HG02973 (cell line): Measurements from ENCODE around the gene MIDN.

ENCODE experiments used
- ATAC-seq: cut with Tn5 transposase; IDR thresholded peaks from one replicate; pipeline ENCODE4 v1.9.1; 2021; ENCODE audit warnings: moderate library complexity; ENCODE audit not compliant: unreplicated experiment

Gene MIDN

DNA sequence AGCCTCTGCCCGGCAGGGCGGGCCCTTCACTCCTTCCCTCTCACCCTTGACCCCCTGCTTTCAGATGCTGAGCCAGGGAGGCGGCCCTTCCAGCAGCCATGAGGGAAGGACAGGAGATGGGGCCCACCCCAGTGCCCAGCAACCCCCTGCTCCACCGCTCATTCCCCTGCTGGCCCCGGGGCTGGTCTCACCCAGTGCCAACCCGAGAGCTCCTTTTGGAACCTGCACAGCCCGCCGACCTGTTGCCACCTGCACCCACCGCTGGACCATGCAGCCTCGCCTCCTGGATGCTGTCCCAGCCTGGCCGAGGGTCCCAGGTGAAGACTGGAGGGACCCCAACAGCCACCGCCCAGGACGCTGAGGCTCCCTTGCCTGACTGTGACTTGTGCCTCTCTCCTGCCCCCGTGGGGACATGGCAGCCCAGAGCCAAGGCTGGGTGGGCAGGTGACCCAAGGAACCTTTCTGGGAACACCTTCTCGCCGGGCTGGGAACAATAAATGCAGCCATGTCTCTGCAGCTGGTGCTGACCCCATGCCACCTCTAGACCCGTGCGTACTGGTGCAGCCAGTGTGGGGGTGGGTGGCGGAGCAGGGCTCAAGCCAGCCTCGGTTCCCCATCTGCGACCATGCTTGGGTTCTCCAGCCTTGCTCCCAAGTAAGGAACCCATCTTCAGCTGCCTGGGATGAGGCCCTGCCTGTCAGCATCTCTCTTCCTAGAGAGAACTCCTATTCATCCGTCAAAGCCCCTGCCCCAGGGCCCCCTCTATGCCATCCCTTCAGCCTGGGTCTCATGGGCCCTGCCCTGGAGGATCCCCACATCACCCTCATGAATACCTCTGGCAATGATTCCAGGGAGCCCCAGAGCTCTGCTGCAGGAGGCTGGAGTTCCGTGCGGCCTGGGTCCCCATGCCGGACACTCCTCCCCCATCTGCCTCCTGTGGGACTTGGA is 30.6 kb downstream of the MIDN start:
- ATAC-seq: no peak

DNA sequence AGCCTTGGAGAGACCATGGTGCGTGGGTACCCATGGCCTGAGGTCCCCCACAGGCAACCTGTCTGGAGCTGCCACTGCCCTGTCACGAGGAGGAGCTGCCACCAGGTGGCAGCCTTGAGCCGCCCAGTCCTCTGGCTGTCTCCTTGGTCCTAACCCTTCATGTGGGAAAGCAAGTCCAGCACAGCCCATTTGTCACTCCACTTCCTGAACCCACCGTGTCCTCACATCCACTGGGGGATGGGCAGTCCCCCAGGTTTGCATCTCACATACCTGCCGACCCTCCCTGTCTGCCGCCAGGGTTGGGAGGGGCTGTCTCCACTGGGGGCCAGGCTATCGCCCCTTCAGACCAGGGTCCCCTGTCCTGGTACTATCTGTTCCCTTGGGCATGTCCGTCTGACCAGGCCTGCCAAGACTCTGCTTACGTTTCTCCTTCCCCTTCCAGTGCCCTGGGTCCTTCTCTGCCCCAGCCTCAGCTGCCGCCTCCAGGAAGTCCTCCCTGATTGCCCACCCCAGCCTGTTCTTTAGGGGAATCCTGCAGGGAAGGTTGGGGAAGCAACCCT is 31.5 kb downstream of the MIDN start:
- no peak for ATAC-seq

DNA sequence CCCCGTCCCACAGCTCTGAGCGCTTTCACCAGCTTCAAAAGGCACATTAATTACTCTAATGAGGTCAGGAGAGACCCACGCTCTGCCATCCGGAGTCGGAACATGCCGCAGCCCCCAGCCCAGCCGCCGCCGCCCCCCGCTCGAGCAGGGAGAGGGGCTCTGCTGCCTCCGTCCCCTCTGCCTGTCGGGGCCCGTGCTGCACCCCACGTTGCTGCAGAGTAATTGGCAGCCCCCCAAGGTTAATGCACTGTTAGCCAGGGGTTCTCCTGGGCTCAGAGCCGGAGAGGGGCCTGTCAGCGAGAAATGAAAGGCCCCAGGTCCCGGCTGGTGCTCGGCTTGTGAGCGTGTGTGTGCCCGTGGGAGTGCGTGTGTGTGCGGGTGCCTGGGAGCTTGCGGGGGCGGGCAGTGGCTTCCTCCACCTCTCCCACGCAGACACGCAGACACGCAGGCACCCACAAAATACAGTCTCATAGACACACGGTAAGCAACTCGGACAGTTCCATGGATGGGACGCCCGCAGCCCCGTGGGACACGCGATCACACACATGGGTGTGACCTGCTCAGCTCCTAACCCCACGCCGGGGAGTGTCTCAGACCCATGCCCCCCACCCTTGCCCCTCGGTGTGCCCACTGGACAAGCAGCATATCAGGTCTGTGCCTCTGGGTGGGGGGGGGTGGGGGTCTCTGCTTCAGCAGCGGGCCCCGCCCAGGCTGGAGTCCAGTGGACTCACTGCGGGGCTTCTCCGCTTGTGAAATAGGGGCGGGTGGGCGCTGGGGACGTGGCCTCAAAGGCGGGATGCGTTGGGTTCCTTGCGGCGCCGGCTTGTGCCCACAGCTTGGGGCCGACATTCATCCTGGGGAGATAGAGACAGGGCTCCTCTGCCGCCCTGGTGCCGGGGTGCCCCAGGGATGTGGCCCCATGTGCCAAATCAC is 32.5 kb downstream of the MIDN start:
- no peak for ATAC-seq

DNA sequence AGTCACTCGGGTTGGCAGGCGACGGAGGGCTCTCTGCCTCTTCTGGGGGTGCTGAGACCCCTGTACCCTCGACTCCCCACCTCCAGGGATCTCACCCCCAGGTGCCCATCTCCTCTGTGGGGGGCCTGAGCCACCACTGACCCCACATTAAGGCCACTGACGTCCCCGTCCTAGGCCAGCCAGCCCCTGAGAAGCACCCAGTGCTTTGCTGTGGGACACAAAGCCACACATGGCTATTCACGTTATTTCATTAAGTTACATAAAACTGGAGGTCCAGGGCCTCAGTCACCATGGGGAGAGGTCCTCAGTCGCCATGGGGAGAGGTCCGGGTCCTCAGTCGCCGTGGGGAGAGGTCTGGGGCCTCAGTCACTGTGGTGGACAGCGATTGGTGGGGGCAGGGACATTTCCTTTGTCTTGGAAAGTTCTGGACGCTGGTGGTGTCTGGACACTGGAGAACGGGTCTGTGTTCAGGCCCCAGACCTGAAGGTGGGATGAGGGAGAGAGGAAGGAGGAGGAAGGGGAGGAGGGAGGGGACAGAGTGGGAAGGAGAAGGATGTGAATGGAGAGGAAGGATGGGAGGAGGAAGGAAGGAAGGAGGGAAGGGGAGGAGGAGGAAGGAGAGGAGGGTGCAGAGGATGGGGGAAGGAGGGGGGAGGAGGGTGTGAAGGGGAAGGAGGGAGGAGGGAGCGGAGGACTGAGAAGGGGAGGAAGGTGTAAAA is 33.3 kb downstream of the MIDN start:
- no peak for ATAC-seq

DNA sequence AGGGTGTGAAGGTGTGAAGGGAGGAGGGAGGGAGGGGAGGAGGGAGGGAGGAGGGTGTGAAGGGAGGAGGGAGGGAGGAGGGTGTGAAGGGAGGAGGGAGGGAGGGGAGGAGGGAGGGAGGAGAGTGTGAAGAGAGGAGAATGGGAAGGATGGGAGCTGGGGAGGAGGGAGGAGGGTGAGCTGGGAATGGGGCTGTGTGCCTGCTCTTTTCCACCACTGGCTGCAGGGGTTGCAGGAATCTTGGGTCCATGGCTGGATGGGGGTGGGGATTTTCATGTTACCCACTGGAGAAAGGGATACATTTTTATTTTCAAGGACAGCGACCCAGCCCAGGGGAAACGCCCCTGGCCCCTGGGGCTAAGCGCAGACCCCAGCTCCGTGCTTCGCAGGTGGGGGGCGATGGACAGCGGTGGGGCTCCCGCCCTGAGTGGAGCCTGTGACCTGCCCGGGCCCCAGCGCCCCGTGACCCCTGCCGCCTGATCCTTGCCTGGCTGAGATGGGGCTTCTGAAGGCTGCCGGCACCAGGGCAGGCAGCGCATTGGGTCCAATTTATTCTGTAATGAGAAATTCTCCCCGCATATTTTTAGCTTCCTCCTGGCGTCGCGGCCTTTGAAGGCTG is 34.3 kb downstream of the MIDN start:
- no peak for ATAC-seq

DNA sequence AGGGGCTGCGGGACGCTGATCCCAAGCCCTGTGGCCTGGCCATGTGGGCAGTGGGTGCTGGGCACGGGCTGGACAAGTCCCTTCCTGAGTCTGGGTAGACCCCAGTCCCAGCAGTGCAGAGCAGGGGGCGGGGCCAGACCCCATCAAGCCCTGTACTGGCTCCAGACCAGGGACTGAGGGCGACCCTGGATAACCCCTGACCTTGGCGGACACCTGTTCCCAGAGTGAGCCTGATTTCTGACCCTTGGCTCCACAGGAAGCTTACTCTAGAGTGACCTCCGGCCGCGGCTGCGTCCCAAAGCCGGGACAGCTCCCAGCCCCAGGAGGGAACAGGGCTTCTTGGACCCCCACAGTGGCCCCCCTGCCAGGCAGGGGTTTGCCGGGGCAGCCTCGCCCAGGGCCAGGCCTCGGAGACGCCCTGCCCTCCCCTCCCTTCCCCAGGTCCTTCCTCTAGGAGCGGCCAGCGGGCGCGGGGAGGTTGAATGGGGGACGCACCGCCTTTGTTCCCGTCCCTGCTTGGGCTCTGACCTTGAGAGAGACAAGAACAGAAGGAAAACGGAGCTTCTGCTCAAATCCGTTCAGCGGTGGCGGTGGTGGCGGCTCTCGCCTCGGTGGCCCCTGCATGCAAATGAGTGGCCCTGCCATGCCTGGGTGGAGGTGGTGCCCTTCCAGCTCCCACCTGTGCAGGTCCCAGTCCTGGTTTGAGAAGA is 35.0 kb downstream of the MIDN start:
- ATAC-seq: no peak

DNA sequence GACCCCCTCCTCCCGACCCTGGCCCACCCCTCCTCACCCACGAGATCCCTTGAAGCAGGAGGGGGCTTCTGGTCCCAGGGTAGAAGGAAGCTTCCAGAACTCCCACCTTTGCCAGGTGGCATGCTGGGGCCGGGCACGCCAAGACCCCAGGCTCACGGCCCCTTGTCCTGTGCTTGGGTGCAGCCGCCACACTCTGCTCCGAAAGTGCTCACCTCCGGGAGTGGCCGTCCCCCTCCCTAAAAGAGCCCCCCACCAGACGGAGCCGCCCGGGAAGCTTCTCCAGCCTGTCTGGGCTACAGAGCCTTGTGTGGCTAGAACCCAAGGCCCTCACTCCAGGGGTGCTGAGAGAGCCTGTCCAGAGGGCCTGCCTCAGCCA is 35.5 kb downstream of the MIDN start:
- ATAC-seq: no peak

DNA sequence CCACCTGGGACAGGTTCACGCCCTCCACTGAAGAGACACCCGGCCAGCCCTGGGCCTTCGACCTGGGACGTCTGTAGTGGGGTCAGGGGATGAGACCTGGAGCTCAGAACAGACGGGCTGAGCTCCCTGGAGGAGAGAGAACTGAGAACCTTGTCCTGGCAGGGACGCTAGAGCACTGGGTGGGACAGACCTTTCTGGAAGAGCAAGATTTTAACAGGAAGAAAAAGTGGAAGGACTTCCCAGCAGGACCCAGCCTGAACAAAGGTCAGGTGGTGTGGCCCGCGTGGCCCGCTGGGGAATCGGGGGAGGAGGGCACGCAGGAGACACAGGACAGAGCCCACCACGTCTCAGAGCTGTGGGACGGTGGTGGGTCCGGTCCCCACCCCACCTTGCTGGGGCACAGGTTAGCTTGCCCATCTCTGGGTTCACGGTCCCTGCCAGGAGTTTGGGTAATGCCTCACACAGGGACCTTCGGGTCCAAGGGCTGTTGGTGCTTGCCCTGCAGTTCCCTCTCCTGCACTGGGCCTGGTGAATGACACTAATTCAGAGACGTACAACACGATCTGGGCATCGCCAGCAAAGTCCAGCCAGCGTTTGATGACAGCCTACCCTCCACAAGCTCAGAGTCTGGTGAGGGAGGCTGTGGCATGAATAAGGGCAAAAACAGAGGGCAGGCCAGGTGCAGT is 36.1 kb downstream of the MIDN start:
- ATAC-seq: no peak

DNA sequence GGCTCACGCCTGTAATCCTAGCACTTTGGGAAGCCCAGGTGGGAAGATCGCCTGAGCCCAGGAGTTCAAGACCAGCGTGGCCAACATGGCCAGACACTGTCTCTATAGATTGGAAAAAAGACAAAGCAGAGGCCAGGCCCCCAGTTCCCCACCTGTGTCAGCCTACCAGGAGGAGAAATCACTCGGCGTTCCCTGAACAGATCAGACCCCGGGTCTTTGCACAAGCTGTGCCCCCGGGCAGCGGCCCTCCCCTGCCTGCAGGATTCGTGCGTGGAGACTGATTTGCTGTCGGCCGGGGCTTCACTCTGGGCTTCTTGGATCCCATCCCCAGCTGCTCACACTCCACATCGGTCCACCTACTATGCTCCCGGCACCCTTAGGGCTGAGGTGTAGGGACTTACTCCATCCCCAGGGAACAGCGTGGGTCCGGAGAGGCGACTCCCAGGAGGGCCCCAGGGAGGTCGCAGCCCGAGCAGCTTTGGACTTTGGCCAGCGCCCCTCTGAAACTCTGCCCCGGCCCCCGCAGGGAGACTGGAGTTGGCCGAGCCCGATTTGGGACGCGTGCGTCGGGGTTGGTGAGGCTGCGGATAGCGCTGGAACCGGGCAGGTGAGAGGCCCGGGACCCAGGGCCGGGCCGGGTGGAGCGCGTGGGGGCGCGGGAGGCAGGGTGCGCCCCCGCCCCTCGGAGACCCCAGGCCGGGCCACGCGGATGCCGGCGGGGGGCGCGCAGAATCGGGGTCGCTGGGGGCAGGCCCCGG is 36.8 kb downstream of the MIDN start:
- no peak for ATAC-seq

DNA sequence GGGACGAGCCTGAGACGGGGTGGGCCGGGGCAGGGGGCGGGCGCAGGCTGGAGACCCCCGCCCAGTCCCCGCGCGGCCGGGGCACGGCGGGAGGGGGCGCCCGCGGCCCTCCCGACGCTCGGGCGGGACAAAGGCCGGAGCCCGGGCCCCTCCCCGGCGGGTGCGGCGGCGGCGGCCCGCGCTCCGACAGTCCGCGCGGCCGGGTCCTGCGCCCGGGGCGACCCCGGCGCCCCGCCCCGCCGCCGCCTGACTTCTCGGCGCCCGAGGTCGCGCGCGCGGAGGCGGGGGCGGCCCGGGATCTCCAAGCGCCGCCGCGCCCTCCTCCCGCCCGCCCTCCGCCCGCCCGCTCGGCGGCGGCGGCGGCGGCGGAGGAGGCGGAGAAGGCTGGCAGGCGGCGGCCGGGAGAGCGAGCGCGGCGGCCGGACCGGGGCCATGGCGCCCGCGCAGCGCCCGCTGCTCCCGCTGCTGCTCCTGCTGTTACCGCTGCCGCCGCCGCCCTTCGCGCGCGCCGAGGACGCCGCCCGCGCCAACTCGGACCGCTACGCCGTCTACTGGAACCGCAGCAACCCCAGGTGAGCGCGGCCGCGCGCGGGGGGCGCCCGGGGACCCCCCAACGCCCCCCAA is 37.5 kb downstream of the MIDN start, which contains the start of gene EFNA2:
TSS of gene EFNA2 (plus strand) at position 137 of the 624 bp plus-strand sequence. CDS start at position 433, 296 bp downstream.
- no peak for ATAC-seq

DNA sequence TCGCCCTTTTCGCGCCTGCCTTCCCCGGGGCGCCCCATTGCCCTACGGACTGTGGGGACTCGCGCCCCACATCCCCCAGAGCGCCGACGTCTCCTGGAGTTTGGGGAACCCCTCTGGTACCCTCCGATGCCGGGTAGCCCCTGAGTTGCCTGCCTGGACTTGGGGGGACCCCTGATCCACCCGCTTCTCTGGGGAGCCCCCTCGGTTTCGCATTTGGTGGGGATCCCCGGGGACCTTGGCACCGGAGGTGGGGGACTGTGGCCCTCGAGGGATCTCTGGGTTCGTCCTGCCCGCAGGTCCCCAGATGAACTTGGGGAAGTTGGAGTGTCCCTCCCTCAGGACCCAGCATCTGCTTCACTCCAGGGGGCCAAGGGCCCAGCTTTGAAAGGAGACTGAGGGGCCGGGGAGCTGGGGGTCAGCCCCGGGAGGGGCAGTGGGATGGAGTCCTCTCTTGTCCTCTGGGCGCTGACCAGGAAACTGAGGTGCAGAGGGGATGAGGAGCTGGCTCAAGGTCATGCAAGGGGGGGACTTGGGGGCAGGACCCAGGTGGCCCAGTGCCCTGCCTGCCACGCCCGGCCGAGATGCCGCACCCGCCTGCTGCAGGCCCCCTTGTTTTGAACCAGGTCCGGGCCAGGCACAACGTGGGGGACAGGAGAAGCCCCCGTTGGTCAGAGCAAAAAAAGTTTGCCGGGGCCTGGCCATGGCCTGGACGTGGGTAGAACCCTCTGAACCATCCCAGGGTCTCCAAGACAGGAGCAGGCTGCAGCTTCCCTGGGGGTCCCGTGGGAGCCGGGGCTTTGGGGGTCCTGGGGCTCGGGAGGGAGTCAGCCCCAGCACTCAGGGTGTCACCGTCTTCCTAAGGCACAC is 38.3 kb downstream of the MIDN start:
- ATAC-seq: no peak

DNA sequence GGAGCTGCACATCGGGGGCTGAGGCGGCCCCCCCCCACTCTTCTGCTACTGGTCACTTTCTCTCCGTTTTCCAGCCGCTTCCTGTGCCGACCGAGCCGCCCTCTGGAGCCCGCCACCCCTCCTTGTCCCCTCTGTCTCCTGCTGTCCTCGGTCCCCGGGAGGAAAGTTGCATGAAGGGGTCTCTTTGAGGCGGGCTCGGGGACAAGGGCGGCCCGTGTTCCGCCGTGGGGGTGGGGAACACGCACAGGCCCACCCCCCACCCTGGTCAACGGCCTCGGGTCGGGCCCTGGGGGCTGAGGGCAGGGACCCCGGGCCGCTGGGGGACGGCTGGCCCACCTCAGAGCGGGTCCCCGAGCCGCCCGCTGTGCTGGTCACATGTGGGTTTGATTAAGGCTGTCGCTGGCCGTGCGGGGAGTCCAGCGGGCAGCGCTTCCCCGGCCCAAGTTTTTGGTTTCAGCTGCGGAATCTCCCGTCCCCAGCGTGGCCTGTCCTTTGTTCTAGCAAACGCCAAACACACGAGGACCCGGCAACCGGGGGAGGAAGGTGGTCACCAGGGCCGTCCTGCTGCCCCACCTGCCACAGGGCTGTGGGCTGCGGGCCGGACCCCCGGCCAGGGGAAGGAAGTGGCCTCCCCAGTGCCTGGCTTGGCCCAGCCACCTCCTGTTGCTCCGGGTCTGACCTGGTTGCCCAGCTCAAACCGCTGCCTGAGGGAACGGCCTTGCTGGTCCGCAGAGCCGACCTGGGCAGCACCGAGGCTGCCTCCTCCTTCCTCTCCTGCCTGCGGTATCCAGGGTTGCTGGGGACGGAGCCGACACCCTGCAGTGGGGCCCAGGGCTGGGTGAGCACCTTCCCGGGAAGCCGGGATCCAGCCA is 39.2 kb downstream of the MIDN start:
- no peak for ATAC-seq

DNA sequence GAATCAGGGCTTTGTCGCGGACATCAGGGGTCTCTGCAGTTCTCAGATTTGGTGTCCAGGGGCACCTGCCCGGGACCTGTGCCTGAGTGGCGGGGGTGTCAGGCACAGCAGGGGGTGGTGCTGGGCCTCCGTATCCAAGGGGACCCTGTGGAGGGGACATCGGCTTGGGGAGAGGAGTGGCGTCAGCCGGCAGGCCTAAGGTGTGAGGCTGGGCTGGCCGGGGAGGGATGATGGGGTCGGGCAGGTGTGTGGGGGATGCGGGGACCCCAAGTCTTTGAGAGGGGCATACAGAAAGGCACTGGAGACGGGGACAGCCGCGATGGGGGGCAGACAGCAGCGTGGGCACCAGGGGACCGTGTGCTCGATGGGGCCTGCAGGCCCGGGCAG is 39.8 kb downstream of the MIDN start:
- no peak for ATAC-seq

DNA sequence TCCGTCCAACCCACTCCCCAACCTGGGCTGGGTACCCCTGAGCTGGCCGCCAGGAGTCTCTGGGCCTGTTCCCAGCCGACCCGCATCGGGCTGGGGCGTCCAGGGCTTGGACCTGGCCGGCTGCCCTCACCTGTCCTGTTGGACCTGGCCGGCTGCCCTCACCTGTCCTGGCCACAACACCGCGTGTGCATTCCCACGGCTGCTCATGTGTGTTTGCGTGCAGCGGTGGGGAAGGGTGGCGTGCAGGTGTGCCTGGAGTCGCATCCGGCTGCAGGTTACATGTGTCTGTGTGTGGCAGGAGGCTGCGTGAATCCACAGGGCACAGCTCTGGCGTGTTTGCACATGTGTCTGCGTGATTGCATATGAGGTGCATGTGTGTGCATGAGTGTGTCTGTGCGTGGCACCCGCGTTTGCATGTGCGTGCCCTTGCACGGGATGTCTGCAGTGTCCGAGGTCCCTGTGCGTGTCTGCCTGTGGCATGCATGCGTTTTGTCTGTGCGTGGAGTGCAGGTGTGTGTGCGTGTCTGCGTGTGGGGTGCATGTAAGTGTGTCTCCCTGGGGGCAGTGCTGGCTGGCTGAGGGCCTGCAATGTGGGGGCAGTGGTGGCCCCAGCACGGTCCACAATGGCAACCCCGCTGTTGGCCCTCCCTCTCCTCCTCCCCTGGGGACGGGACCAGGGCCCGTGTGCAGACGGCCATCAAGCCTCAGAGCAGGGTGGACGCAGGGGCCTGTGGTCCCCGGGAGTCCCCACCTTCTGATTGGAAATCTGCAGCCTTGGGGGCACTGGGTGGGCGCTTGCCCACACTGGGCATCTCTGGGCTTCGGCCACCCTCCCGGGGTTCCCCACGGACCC is 40.7 kb downstream of the MIDN start:
- no peak for ATAC-seq

DNA sequence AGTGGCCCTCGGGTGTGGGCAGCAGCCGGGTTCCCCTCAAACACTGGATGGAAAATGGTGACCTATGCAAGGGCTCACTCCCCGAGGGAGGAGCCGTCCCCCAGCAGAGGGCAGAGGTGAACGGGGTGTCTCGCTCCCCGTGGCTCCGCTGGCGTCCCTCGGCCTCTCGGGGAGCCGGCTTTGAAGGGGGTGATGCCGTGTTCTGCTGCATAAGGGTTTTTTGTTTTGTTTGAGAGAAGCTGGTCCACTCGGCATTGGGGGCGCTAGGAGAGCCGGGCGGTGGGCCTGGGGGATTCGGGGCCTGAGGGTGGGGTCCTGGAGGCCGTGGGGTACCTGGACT is 41.3 kb downstream of the MIDN start:
- ATAC-seq: no peak
